ENCODE data around the gene PCDHGA2.

DNA sequence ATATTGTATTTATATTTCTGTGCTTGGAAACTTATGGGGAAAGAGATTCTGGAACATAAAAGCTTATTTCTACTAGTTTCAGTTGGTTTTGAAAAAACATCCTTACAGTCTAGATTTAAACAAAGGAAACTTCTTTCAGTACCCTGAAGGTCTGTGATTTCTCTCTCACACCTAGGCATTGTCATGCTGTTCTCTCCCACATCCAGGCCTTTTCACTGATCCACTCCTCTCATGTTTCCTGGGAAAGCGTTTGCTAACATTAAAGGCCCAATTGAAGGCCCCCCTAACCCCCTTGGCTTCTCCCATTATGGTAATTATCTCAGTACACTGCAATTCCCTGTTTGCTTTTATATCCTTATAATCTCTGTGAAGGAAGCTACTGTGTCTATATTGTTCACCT is 4.2 kb downstream of the PCDHGA2 start:
- TF ChIP-seq, protein P1, sequence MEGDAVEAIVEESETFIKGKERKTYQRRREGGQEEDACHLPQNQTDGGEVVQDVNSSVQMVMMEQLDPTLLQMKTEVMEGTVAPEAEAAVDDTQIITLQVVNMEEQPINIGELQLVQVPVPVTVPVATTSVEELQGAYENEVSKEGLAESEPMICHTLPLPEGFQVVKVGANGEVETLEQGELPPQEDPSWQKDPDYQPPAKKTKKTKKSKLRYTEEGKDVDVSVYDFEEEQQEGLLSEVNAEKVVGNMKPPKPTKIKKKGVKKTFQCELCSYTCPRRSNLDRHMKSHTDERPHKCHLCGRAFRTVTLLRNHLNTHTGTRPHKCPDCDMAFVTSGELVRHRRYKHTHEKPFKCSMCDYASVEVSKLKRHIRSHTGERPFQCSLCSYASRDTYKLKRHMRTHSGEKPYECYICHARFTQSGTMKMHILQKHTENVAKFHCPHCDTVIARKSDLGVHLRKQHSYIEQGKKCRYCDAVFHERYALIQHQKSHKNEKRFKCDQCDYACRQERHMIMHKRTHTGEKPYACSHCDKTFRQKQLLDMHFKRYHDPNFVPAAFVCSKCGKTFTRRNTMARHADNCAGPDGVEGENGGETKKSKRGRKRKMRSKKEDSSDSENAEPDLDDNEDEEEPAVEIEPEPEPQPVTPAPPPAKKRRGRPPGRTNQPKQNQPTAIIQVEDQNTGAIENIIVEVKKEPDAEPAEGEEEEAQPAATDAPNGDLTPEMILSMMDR (IDR thresholded peaks at IDR 0.05 in 4 of 5, conservative IDR thresholded peaks at IDR 0.05 in 1 of 5), result no peak
- TF ChIP-seq POLR2A (IDR thresholded peaks at IDR 0.05), result no peak
